GM23248 (cell line): ENCODE data around the gene MAP3K13.

Source experiments
- EZH2 ChIP-seq: fragments of 200-600 bp; sonication (generic); IDR thresholded peaks from 2 replicates; pipeline ENCODE4 v1.6.1; 2018; ENCODE audit warnings: antibody characterized with exemption, mild to moderate bottlenecking; ENCODE audit not compliant: insufficient read depth, poor library complexity, severe bottlenecking
- EZH2phosphoT487 ChIP-seq: fragments of 200-600 bp; sonication (generic); IDR thresholded peaks from 2 replicates; pipeline ENCODE4 v1.6.1; 2018; ENCODE audit warnings: antibody characterized with exemption, moderate library complexity, mild to moderate bottlenecking, low read depth; ENCODE audit not compliant: insufficient read depth

GRCh38 chr3:185328324-185329004 is 34.5 kb upstream of the MAP3K13 start:
- TF ChIP-seq EZH2phosphoT487: no peak
- TF ChIP-seq EZH2: no peak
